ENCODE measurements around the gene PIM1. TPM values are rescaled to one million over a fixed set of nuclear protein-coding genes. Genes with fewer than 3 reads are reported as not detected.

Gene PIM1
- polyA plus RNA-seq, 1 of the 3 experiments (the other 2 are of a cell fraction): 33.9 TPM

DNA sequence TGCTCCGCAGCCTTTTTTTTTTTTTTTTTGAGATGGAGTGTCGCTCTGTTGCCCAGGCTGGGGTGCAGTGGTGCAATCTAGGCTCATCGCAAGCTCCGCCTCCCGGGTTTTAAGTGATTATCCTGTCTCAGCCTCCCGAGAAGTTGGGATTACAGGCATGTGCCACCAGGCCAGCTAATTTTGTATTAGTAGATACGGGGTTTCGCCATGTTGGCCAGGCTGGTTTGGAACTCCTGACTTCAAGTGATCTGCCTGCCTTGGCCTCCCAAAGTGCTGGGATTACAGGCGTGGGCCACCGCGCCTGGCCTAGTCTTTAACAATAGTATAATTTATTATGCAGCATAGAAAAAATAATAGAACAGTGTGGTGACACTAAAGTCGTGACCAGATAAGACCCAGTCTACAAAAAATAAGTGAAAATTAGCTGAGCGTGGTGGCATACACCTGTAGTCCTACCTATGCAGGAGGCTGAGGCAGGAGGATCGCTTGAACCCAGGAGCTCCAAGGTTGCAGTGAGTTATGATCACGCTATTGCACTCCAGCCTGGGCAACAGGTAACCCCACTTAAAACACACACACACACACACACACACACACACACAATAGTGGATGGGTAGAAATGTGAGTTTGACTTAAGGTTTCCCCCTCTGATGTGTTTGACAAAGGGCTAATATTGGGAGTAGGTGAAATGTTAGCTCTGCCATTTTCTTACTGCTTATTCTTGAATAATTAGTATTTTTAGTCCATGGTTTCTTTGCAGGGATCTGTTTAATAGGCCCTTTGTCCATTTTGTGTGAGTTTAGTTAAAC, 6.5 kb downstream of the PIM1 start:
- Histone ChIP-seq H3K36me3 (replicated peaks in 1 of 2; ENCODE audit: control insufficient read depth in 1 of 2, insufficient read depth in 2 of 2, low read length in 1 of 2) (peaks cover 32 to 35% of the 10 kb centered on the region in 2 experiments), H3K27ac (ENCODE audit: low read depth in 2 of 2, low read length in 1 of 2) (no peak overlapping the region), H2AFZ (ENCODE audit: low read depth) (no peak overlapping the region), H4K20me1 (ENCODE audit: insufficient read depth) (peaks cover 11% of the 10 kb centered on the region), H3K4me2 (no peak overlapping the region), H3K79me2 (ENCODE audit: insufficient read depth) (peaks cover 16% of the 10 kb centered on the region; the same call in 1 of the 2 replicates), H3K4me3 (ENCODE audit: low read depth in 2 of 2, low read length in 1 of 2) (no peak overlapping the region), H3K9me2 (no peaks in the 10 kb centered on the region), H3F3A (replicated peaks; ENCODE audit: insufficient read depth) (peaks cover 15% of the 10 kb centered on the region), H3K27me3 (ENCODE audit: insufficient read depth) (no peaks in the 10 kb centered on the region), H3K9me3 (no peaks in the 10 kb centered on the region), H3K9ac (no peak overlapping the region), H3K4me1 (ENCODE audit: control insufficient read depth in 1 of 2, insufficient read depth in 2 of 2, low read depth in 1 of 2, low read length in 1 of 2) (peaks cover 4 to 9% of the 10 kb centered on the region in 2 experiments; a peak in 2 of 4 replicates)
- WGBS (ENCODE audit: low lambda C conversion rate): 98% methylated on average over 15 of the region's 15 CpGs
- TF ChIP-seq ELF1 (IDR thresholded peaks at IDR 0.05): no peak
- POLR2A ChIA-PET: interaction anchor here (0.6 kb wide), 1 partner anchor 13 kb away, joined by 3 read pairs; no protein-coding TSS in a partner anchor
- no peak for DNase-seq
- CTCF ChIA-PET: interaction anchor here (1.1 to 15.1 kb wide), 6 partner anchors 18 to 152 kb away, joined by 3 to 490 read pairs (median 11); no protein-coding TSS in a partner anchor

DNA sequence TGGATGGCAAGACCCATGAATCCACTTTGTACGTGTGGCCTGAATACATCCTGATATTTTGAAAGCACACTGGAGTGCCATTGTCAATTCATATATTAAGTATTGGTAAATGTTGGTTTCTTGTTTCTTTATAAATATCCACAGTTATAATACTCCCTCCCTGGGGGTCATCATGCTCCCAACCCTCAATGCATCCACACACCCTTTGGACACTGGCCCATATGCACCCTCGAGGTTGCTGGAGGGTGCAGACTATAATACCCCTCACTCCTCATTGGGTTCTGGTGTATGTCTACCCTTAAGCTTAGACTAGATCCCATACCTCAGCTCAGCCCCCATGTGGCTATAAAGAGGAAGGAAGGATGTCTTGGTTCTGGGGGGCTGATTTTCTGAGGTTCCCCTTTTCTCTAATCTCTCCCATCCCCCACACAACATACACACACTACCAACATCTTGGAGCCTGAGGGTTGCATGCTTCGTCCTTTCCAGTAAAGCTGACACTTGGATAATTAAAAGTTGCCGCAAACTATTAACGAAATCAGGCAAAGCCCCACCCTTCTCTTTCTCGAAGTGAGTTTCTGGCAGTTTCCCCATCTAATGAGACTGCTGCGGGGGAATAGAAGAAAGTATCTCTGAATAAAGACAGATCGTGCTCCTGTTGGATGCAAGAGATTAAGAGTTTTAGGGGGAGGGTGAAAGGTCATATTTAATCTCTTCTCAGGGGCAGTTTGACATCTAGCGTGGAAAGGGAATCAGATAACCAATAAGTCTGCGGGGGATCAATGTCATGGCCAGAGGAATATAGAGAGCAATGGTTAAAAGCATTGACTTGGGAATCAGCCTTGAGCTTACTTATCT, 7.4 kb downstream of the PIM1 start:
- Histone ChIP-seq H3K27ac (ENCODE audit: low read depth in 2 of 2, low read length in 1 of 2) (no peak overlapping the region), H3K4me2 (no peak overlapping the region), H3K27me3 (ENCODE audit: insufficient read depth) (no peaks in the 10 kb centered on the region), H3K9me3 (no peaks in the 10 kb centered on the region), H3K9me2 (no peaks in the 10 kb centered on the region), H4K20me1 (ENCODE audit: insufficient read depth) (peaks cover 9% of the 10 kb centered on the region), H3F3A (replicated peaks; ENCODE audit: insufficient read depth) (peaks cover 11% of the 10 kb centered on the region), H3K4me1 (ENCODE audit: control insufficient read depth in 1 of 2, insufficient read depth in 2 of 2, low read depth in 1 of 2, low read length in 1 of 2) (peaks cover 3 to 8% of the 10 kb centered on the region in 2 experiments; a peak in 2 of 4 replicates), H2AFZ (ENCODE audit: low read depth) (no peak overlapping the region), H3K4me3 (ENCODE audit: low read depth in 2 of 2, low read length in 1 of 2) (no peak overlapping the region), H3K79me2 (ENCODE audit: insufficient read depth) (peaks cover 8% of the 10 kb centered on the region; the same call in 1 of the 2 replicates), H3K9ac (no peak overlapping the region), H3K36me3 (replicated peaks in 1 of 2; ENCODE audit: control insufficient read depth in 1 of 2, insufficient read depth in 2 of 2, low read length in 1 of 2) (peaks cover 32 to 35% of the 10 kb centered on the region in 2 experiments)
- DNase-seq: no peak
- WGBS (ENCODE audit: low lambda C conversion rate): 79% methylated on average over 10 of the region's 10 CpGs
- POLR2A ChIA-PET: no interaction called here
- TF ChIP-seq TAF1 (IDR thresholded peaks at IDR 0.05; ENCODE audit: borderline replicate concordance, low read depth, low read length): no peak
- TF ChIP-seq, protein P1, sequence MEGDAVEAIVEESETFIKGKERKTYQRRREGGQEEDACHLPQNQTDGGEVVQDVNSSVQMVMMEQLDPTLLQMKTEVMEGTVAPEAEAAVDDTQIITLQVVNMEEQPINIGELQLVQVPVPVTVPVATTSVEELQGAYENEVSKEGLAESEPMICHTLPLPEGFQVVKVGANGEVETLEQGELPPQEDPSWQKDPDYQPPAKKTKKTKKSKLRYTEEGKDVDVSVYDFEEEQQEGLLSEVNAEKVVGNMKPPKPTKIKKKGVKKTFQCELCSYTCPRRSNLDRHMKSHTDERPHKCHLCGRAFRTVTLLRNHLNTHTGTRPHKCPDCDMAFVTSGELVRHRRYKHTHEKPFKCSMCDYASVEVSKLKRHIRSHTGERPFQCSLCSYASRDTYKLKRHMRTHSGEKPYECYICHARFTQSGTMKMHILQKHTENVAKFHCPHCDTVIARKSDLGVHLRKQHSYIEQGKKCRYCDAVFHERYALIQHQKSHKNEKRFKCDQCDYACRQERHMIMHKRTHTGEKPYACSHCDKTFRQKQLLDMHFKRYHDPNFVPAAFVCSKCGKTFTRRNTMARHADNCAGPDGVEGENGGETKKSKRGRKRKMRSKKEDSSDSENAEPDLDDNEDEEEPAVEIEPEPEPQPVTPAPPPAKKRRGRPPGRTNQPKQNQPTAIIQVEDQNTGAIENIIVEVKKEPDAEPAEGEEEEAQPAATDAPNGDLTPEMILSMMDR (IDR thresholded peaks at IDR 0.05): no peak
- CTCF ChIA-PET: interaction anchor here (1.1 to 15.1 kb wide), 5 partner anchors 22 to 153 kb away, joined by 3 to 490 read pairs (median 19); no protein-coding TSS in a partner anchor

DNA sequence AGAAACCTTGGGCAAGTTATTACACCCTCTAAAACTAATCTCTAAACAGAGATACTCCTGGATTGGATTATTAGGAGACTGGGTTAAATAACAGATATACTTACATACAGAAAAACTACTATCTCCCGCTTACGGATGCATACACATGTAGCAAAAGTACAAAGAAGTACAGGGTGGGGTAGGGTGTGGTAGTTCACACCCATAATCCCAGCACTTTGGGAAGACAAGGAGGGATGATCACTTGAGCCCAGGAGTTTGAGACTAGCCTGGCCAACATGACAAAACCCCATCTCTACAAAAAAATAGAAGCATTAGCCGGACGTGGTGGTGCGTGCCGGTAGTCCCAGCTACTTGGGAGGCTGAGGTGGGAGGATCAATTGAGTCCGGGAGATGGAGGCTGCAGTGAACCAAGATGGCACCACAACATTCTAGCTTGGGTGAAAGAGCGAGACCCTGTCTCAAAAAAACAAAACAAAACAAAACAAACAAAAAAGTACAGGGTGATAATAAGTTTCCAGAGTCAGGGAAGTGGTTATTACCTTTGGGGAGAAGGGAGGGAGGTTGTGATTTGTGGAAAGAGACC, 8.1 kb downstream of the PIM1 start:
- peaks cover 2% of the 10 kb centered on the region for H4K20me1 ChIP-seq (ENCODE audit: insufficient read depth)
- TF ChIP-seq, protein P2, sequence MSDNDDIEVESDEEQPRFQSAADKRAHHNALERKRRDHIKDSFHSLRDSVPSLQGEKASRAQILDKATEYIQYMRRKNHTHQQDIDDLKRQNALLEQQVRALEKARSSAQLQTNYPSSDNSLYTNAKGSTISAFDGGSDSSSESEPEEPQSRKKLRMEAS (IDR thresholded peaks at IDR 0.05; ENCODE audit: low read depth): no peak
- TF ChIP-seq GATA2 (CRISPR knock-in tag; IDR thresholded peaks at IDR 0.05) (no peak), GABPA (IDR thresholded peaks at IDR 0.05; ENCODE audit: low read depth) (no peak), NFIC (IDR thresholded peaks at IDR 0.05; ENCODE audit: borderline replicate concordance) (no peak), TAF1 (IDR thresholded peaks at IDR 0.05; ENCODE audit: borderline replicate concordance, low read depth, low read length) (no peak), POLR2AphosphoS5 (IDR thresholded peaks at IDR 0.05; ENCODE audit: low read depth, low read length) (no peak)
- H3K27me3 ChIP-seq (ENCODE audit: insufficient read depth): no peaks in the 10 kb centered on the region
- no peak overlapping the region for H3K27ac ChIP-seq (ENCODE audit: low read depth in 2 of 2, low read length in 1 of 2)
- no peak overlapping the region for H3K9ac ChIP-seq
- H2AFZ ChIP-seq (ENCODE audit: low read depth): no peak overlapping the region
- peaks cover under 1% of the 10 kb centered on the region; the same call in 1 of the 2 replicates for H3K79me2 ChIP-seq (ENCODE audit: insufficient read depth)
- H3K9me2 ChIP-seq: no peaks in the 10 kb centered on the region
- no peak for DNase-seq
- no peaks in the 10 kb centered on the region for H3K9me3 ChIP-seq
- WGBS (ENCODE audit: low lambda C conversion rate): 93% methylated on average over 8 of the region's 8 CpGs
- H3K36me3 ChIP-seq (replicated peaks in 1 of 2; ENCODE audit: control insufficient read depth in 1 of 2, insufficient read depth in 2 of 2, low read length in 1 of 2): peaks cover 26 to 28% of the 10 kb centered on the region in 2 experiments
- H3K4me1 ChIP-seq (ENCODE audit: control insufficient read depth in 1 of 2, insufficient read depth in 2 of 2, low read depth in 1 of 2, low read length in 1 of 2): peaks cover 0 to 6% of the 10 kb centered on the region in 2 experiments; a peak in 1 of 4 replicates
- peaks cover 11% of the 10 kb centered on the region for H3F3A ChIP-seq (replicated peaks; ENCODE audit: insufficient read depth)
- ChIA-PET POLR2A (no interaction called here), CTCF (interaction anchor here (1.4 to 15.1 kb wide), 4 partner anchors 29 to 153 kb away, joined by 3 to 490 read pairs (median 218); no protein-coding TSS in a partner anchor)
- no peak overlapping the region for H3K4me3 ChIP-seq (ENCODE audit: low read depth in 2 of 2, low read length in 1 of 2)
- no peak overlapping the region for H3K4me2 ChIP-seq
